ENCODE measurements around the gene KIF26B.
"Not testable (repeated sequence)": the region's sequence is repeated elsewhere in the genome, so short reads cannot be mapped to it uniquely, and the experiment has no call there.

KIF26B gene

DNA sequence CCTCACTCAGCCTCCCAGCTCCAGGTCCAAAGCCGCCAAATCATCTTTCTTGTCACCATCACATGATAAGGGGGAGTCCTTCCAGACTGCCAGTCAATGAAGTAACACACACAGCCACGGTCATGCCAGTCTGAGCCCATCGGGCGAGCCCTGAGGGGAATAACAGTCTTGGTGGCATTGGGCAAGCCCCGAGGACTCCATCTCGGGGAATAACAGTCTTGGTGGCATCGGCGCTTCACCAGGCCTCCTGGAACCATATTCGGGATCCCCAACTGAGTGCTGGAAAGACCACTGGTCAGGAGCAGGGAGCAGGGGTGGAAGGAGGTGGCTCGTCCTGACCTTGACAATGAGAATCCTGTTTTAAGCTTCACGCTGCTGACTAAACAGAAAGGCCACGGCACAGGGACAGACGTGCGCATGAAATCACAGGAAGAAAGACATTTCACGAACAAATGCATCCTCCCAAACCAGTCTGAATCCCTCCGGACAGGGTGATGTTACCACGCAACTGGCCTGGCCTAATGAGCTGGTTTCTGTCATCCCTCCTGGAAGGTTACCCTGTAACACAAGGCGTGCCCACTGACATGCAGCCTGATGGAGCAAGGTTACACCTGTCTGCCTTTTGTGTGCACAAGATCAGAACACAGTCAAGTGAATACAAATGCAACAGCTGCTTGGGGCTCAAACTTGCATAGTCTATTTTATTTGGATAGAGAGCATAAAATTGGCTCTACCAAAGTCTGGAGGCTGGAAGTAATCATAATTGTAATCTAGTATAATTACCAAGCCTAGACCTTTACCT lies 517.4 kb downstream of the KIF26B start:
- Histone ChIP-seq H3K9ac (ENCODE audit: low read length) (no peak overlapping the region), H3K4me2 (ENCODE audit: low read depth, low read length) (no peak overlapping the region), H3K27me3 (replicated peaks; ENCODE audit: insufficient read depth, low read length) (no peaks in the 10 kb centered on the region), H3K9me2 (replicated peaks; ENCODE audit: insufficient read depth, low read length) (no peaks in the 10 kb centered on the region), H3K9me3 (replicated peaks; ENCODE audit: insufficient read depth, low read length) (no peaks in the 10 kb centered on the region), H3K79me2 (ENCODE audit: low read length) (no peaks in the 10 kb centered on the region), H3F3A (ENCODE audit: insufficient read depth, low read length) (no peaks in the 10 kb centered on the region), H3K4me1 (ENCODE audit: low read length) (no peaks in the 10 kb centered on the region), H3K4me3 (ENCODE audit: low read length) (no peak overlapping the region), H2AFZ (ENCODE audit: low read length) (no peak overlapping the region), H3K27ac (ENCODE audit: low read length) (no peak overlapping the region), H3K36me3 (replicated peaks; ENCODE audit: insufficient read depth, low read length) (no peaks in the 10 kb centered on the region), H4K20me1 (ENCODE audit: insufficient read depth, low read length) (no peaks in the 10 kb centered on the region)
- TF ChIP-seq EZH2 (optimal IDR thresholded peaks at IDR 0.05; ENCODE audit: low read depth, low read length) (no peak), EZH2phosphoT487 (IDR thresholded peaks at IDR 0.05; ENCODE audit: low read length) (no peak), CTCF (IDR thresholded peaks at IDR 0.05; ENCODE audit: low read length) (no peak)
- DNase-seq: no peak

DNA sequence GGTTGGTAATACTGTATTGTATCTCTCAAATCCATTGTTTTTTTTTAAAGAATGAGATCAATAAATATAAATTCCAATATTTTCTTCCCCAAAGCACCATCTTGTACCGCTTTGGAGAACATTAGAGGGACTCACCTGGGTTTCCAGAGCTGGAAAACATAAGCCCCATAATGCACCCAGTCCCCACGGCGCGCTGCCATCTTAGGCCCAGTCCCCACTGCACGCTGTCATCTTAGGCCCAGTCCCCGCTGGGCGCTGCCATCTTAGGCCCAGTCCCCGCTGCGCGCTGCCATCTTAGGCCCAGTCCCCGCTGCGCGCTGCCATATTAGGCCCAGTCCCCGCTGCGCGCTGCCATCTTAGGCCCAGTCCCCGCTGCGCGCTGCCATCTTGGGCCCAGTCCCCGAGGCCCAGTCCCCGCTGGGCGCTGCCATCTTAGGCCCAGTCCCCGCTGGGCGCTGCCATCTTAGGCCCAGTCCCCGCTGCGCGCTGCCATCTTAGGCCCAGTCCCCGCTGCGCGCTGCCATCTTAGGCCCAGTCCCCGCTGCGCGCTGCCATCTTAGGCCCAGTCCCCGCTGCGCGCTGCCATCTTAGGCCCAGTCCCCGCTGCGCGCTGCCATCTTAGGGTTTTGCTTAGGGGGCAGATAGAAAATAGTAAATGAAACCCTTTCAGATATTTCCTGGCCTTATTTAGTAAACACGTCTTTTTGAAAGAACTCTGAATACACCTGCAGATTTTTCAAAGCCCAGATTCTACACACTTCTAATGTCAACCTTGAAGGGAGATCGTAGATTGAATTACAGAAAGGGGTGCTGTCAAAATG lies 518.3 kb downstream of the KIF26B start:
- H4K20me1 ChIP-seq (ENCODE audit: insufficient read depth, low read length); H3K27ac ChIP-seq (ENCODE audit: low read length); H3K79me2 ChIP-seq (ENCODE audit: low read length); H3K9ac ChIP-seq (ENCODE audit: low read length); H3K4me2 ChIP-seq (ENCODE audit: low read depth, low read length); H3K4me1 ChIP-seq (ENCODE audit: low read length); H3K4me3 ChIP-seq (ENCODE audit: low read length); DNase-seq; H3K9me2 ChIP-seq (replicated peaks; ENCODE audit: insufficient read depth, low read length); H3F3A ChIP-seq (ENCODE audit: insufficient read depth, low read length); H3K27me3 ChIP-seq (replicated peaks; ENCODE audit: insufficient read depth, low read length); H3K9me3 ChIP-seq (replicated peaks; ENCODE audit: insufficient read depth, low read length); H3K36me3 ChIP-seq (replicated peaks; ENCODE audit: insufficient read depth, low read length); H2AFZ ChIP-seq (ENCODE audit: low read length): not testable (repeated sequence)

- H3K9me3 ChIP-seq (replicated peaks; ENCODE audit: insufficient read depth, low read length): no peaks in the 10 kb centered on the region
- H3K4me2 ChIP-seq (ENCODE audit: low read depth, low read length): no peak overlapping the region
- H3K36me3 ChIP-seq (replicated peaks; ENCODE audit: insufficient read depth, low read length): no peaks in the 10 kb centered on the region
- no peaks in the 10 kb centered on the region for H4K20me1 ChIP-seq (ENCODE audit: insufficient read depth, low read length)
- no peak overlapping the region for H3K4me3 ChIP-seq (ENCODE audit: low read length)
- H3F3A ChIP-seq (ENCODE audit: insufficient read depth, low read length): no peaks in the 10 kb centered on the region
- no peak overlapping the region for H3K27ac ChIP-seq (ENCODE audit: low read length)
- no peaks in the 10 kb centered on the region for H3K27me3 ChIP-seq (replicated peaks; ENCODE audit: insufficient read depth, low read length)
- no peak overlapping the region for H3K9ac ChIP-seq (ENCODE audit: low read length)
- H3K4me1 ChIP-seq (ENCODE audit: low read length): no peaks in the 10 kb centered on the region
- no peak overlapping the region for H2AFZ ChIP-seq (ENCODE audit: low read length)
- no peaks in the 10 kb centered on the region for H3K79me2 ChIP-seq (ENCODE audit: low read length)
- peak; percentile 15 for DNase-seq
- TF ChIP-seq CTCF (IDR thresholded peaks at IDR 0.05; ENCODE audit: low read length): no peak
- no peak for TF ChIP-seq EZH2 (optimal IDR thresholded peaks at IDR 0.05; ENCODE audit: low read depth, low read length)
- no peak for TF ChIP-seq EZH2phosphoT487 (IDR thresholded peaks at IDR 0.05; ENCODE audit: low read length)
- H3K9me2 ChIP-seq (replicated peaks; ENCODE audit: insufficient read depth, low read length): no peaks in the 10 kb centered on the region
These were observed 519.2 kb downstream of the KIF26B start for GRCh38 chr1:245673881-245674414.

All from MM.1S (cell line).